K562 (cell line): ENCODE measurements around the gene NFIC. TPM values are rescaled to one million over a fixed set of nuclear protein-coding genes. Genes with fewer than 3 reads are reported as not detected.
A peak's percentile ranks its signal among the peaks of the same experiment; 100 is the strongest.

ENCODE experiments used
- BRD4 ChIP-seq: fragments of 200-600 bp; sonication (generic); IDR thresholded peaks from 2 replicates; pipeline ENCODE4 v1.6.1; 2017; ENCODE audit warnings: inconsistent platforms
- CBX3 ChIP-seq, 2 experiments: IDR thresholded peaks; 1 replicate in 1 of 2; 2 replicates in 1 of 2; pipeline ENCODE4 v1.6.1; 2012; ENCODE audit warnings: inconsistent platforms in 2 of 2, low read length in 2 of 2, borderline replicate concordance in 1 of 2, control low read depth in 1 of 2
- CCNT2 ChIP-seq: IDR thresholded peaks from 2 replicates; pipeline ENCODE4 v1.6.1; 2011; ENCODE audit warnings: borderline replicate concordance, low read depth, mild to moderate bottlenecking, moderate library complexity, mixed read lengths, low read length; ENCODE audit not compliant: insufficient read length; ENCODE audit errors: extremely low read depth
- CEBPB ChIP-seq: fragments of 450-650 bp; IDR thresholded peaks from 2 replicates; pipeline ENCODE4 v1.6.1; 2016; ENCODE audit warnings: missing genetic modification characterization, missing compliant biosample characterization
- IFI16 ChIP-seq: fragments of 250-450 bp; sonication (Bioruptor Pico); IDR thresholded peaks from 2 replicates; pipeline ENCODE4 v2.1.2; 2022; ENCODE audit warnings: mild to moderate bottlenecking, inconsistent platforms
- MEIS2 ChIP-seq: fragments of 450-650 bp; IDR thresholded peaks from 2 replicates; pipeline ENCODE4 v1.6.1; 2014; ENCODE audit warnings: mild to moderate bottlenecking; ENCODE audit not compliant: partially characterized antibody
- MIER1 ChIP-seq: fragments of 450-650 bp; IDR thresholded peaks from 2 replicates; pipeline ENCODE4 v1.6.1; 2016; ENCODE audit warnings: antibody characterized with exemption, mild to moderate bottlenecking, low read depth
- MTA1 ChIP-seq: fragments of 450-650 bp; IDR thresholded peaks from 2 replicates; pipeline ENCODE4 v1.6.1; 2017; ENCODE audit warnings: borderline replicate concordance
- MXI1 ChIP-seq: IDR thresholded peaks from 2 replicates; pipeline ENCODE4 v1.6.1; 2011; ENCODE audit warnings: low read depth, mild to moderate bottlenecking, improper control_type of control experiment, low read length
- MYBL2 ChIP-seq, 2 experiments: fragments of 450-650 bp in 1 of 2; sonication (generic) in 1 of 2; formaldehyde crosslinking in 1 of 2; IDR thresholded peaks; 2 replicates each; pipeline versions ENCODE4 v1.6.1 to v1.8.1; 2017 to 2022; ENCODE audit warnings: borderline replicate concordance in 1 of 2, inconsistent platforms in 1 of 2, low read depth in 1 of 2, mild to moderate bottlenecking in 1 of 2, missing genetic modification reagents in 1 of 2, moderate library complexity in 1 of 2
- NFRKB ChIP-seq: fragments of 450-650 bp; IDR thresholded peaks from 2 replicates; pipeline ENCODE4 v1.6.1; 2016; ENCODE audit warnings: low read depth
- POLR2A ChIP-seq: fragments of 450-650 bp; conservative IDR thresholded peaks from 2 replicates; pipeline ENCODE4 v1.6.1; 2016
- POU5F1 ChIP-seq: fragments of 150-350 bp; IDR thresholded peaks from 2 replicates; pipeline ENCODE4 v1.6.1; 2014; ENCODE audit warnings: borderline replicate concordance, low read length, low read depth, mild to moderate bottlenecking; ENCODE audit not compliant: partially characterized antibody
- RBM34 ChIP-seq: fragments of 200-400 bp; formaldehyde crosslinking; IDR thresholded peaks from 2 replicates; pipeline ENCODE4 v1.6.1; 2018; ENCODE audit warnings: low read length, borderline replicate concordance; ENCODE audit not compliant: insufficient read depth
- SAFB2 ChIP-seq: fragments of 200-400 bp; formaldehyde crosslinking; IDR thresholded peaks from 2 replicates; pipeline ENCODE4 v1.6.1; 2018; ENCODE audit warnings: borderline replicate concordance, low read length, low read depth, moderate library complexity; ENCODE audit not compliant: severe bottlenecking
- TRIM24 ChIP-seq, 2 experiments: fragments of 450-650 bp; IDR thresholded peaks; 2 replicates each; pipeline ENCODE4 v1.6.1; 2016
- ZFX ChIP-seq: sonication (generic); formaldehyde crosslinking; IDR thresholded peaks from 2 replicates; pipeline ENCODE4 v1.8.0; 2022; ENCODE audit warnings: mild to moderate bottlenecking, missing genetic modification reagents, moderate library complexity
- ZNF282 ChIP-seq: sonication (generic); formaldehyde crosslinking; IDR thresholded peaks from 2 replicates; pipeline ENCODE4 v1.8.1; 2023; ENCODE audit warnings: missing genetic modification reagents
- ZNF507 ChIP-seq: conservative IDR thresholded peaks from 2 replicates; pipeline ENCODE4 v1.6.1; 2017; ENCODE audit warnings: missing genetic modification characterization, missing compliant biosample characterization
- polyA plus RNA-seq, 8 experiments: library from polyadenylated mRNA; depleted of rRNA in 4 of 8; stranded (reverse) in 5 of 8; unstranded in 3 of 8; fragments of >200 nt; fragmentation: Nextera tagmentation in 2 of 8; fragmentation: Illumina TruSeq in 1 of 8; extraction: Ambion mirVana in 2 of 8; extraction: Trizol in 1 of 8; gene quantifications; 2 replicates each; pipeline versions ENCODE4 v1.2.1 to v1.2.3, GENCODE V29; 2011 to 2014; ENCODE audit warnings: inconsistent platforms in 1 of 8, missing spikeins in 1 of 8
- total RNA-seq, 7 experiments: library from RNA; depleted of rRNA in 6 of 7; stranded (reverse); fragments of >200 nt in 6 of 7; fragmentation: Illumina TruSeq in 2 of 7; extraction: Trizol in 2 of 7; gene quantifications; 2 replicates each; pipeline versions ENCODE4 v1.2.1 to v1.2.3, GENCODE V29; 2011 to 2021; ENCODE audit warnings: low replicate concordance in 1 of 7
- TF ChIP-seq, protein P1 (sequence below): sonication (generic); formaldehyde crosslinking; IDR thresholded peaks from 2 replicates; pipeline ENCODE4 v1.8.0; 2022; ENCODE audit warnings: mild to moderate bottlenecking, missing genetic modification reagents
- TF ChIP-seq, protein P2 (sequence below): fragments of 200-800 bp; sonication (Bioruptor generic); IDR thresholded peaks from 2 replicates; pipeline ENCODE4 v1.6.1; 2017; ENCODE audit warnings: missing genetic modification characterization, missing compliant biosample characterization

Gene NFIC
- total and polyA plus RNA-seq, 9 of the 15 experiments (the other 6 are each of a cell fraction or from before 2014, with no cell fraction given) = 0.71 to 62.1 (median 6.9) TPM

DNA sequence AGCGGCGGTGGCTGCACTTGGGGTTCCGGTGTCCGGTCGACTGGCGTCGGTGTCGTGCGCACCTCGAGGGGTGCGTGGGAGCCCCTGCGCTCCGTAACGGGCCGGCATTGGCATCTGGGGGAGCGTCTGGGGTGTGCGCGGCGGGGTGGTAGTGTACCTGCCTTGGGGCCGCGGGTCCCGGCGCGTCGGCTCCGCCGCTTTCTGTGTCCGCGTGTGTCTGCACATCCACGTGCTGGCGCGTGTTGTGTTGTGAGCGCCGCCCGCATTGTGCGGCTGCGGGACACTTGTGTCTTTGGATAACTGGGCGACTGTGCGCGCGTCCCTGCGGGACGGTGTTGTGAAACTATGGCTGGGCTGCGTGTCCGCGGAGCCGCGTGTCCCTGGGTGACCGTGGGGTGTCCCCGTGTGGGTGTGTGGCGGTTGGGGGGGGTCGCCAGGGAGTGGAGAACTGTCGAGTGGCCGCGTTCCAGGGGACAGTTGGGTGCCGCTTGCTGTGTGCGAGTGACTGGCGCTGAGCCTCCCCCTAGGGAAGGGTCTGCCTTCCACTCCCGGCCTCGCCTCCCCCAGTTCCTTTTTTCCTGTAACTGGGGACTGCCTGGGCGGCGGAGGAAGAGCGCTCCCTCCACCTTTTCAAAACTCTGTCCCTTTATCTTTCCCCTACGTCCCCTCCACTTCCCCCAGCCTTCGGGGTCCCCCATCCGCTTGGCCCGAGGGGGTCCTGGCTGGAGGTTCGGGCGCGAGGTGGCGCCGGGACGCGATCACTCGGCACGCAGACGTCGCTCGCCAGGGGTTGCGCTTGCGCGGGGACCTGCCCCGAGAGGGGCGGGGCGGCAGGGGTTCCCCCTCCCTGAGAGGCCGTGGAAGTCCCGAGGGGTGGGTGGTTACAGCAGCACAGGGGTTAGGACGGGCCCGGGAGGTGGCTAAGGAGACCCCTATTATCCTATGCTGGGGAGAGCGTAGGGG, 5.7 kb upstream of the NFIC start (continued):
- TF ChIP-seq RBM34 (no peak), MXI1 (peak; percentile 65; the same call in 1 of the 2 replicates), MEIS2 (peak; percentile 66), MIER1 (no peak), CBX3 (IDR thresholded peaks at IDR 0.05; ENCODE audit: borderline replicate concordance in 1 of 2, low read length in 2 of 2) (peak in 1 of 2 experiments; percentile 32; a peak in 1 of 3 replicates), MYBL2 (IDR thresholded peaks at IDR 0.05; ENCODE audit: low read depth) (no peak), MYBL2 (CRISPR knock-in tag; IDR thresholded peaks at IDR 0.05; ENCODE audit: borderline replicate concordance) (no peak), CEBPB (tag) (peak; percentile 63; the same call in 1 of the 2 replicates), TRIM24 (IDR thresholded peaks at IDR 0.05) (no peak; a peak in 1 of 4 replicates), NFRKB (0 out of 2 replicates have a peak, but pooled peaks have one; percentile 33), ZNF282 (CRISPR knock-in tag) (no peak; the same call in 1 of the 2 replicates), POLR2A (peak; percentile 75), POU5F1 (no peak), MTA1 (peak; percentile 82), CCNT2 (peak; percentile 38), IFI16 (CRISPR knock-in tag) (no peak), SAFB2 (no peak), ZFX (peak; percentile 34; the same call in 1 of the 2 replicates), ZNF507 (tag) (no peak), BRD4 (0 out of 2 replicates have a peak, but pooled peaks have one; percentile 71)
- TF ChIP-seq, protein P1, sequence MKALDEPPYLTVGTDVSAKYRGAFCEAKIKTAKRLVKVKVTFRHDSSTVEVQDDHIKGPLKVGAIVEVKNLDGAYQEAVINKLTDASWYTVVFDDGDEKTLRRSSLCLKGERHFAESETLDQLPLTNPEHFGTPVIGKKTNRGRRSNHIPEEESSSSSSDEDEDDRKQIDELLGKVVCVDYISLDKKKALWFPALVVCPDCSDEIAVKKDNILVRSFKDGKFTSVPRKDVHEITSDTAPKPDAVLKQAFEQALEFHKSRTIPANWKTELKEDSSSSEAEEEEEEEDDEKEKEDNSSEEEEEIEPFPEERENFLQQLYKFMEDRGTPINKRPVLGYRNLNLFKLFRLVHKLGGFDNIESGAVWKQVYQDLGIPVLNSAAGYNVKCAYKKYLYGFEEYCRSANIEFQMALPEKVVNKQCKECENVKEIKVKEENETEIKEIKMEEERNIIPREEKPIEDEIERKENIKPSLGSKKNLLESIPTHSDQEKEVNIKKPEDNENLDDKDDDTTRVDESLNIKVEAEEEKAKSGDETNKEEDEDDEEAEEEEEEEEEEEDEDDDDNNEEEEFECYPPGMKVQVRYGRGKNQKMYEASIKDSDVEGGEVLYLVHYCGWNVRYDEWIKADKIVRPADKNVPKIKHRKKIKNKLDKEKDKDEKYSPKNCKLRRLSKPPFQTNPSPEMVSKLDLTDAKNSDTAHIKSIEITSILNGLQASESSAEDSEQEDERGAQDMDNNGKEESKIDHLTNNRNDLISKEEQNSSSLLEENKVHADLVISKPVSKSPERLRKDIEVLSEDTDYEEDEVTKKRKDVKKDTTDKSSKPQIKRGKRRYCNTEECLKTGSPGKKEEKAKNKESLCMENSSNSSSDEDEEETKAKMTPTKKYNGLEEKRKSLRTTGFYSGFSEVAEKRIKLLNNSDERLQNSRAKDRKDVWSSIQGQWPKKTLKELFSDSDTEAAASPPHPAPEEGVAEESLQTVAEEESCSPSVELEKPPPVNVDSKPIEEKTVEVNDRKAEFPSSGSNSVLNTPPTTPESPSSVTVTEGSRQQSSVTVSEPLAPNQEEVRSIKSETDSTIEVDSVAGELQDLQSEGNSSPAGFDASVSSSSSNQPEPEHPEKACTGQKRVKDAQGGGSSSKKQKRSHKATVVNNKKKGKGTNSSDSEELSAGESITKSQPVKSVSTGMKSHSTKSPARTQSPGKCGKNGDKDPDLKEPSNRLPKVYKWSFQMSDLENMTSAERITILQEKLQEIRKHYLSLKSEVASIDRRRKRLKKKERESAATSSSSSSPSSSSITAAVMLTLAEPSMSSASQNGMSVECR (CRISPR knock-in tag) = peak; percentile 85
- TF ChIP-seq, protein P2, sequence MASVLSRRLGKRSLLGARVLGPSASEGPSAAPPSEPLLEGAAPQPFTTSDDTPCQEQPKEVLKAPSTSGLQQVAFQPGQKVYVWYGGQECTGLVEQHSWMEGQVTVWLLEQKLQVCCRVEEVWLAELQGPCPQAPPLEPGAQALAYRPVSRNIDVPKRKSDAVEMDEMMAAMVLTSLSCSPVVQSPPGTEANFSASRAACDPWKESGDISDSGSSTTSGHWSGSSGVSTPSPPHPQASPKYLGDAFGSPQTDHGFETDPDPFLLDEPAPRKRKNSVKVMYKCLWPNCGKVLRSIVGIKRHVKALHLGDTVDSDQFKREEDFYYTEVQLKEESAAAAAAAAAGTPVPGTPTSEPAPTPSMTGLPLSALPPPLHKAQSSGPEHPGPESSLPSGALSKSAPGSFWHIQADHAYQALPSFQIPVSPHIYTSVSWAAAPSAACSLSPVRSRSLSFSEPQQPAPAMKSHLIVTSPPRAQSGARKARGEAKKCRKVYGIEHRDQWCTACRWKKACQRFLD (CRISPR knock-in tag) = peak; percentile 57; the same call in 1 of the 2 replicates
